ENCODE results near the gene GTPBP4. TPM values are rescaled to one million over a fixed set of nuclear protein-coding genes. Genes with fewer than 3 reads are reported as not detected.

GTPBP4 gene
- total and polyA plus RNA-seq, 2 of the 13 experiments (the other 11 are each of a cell fraction or from before 2014, with no cell fraction given), result 24.1 to 85.5 TPM

DNA sequence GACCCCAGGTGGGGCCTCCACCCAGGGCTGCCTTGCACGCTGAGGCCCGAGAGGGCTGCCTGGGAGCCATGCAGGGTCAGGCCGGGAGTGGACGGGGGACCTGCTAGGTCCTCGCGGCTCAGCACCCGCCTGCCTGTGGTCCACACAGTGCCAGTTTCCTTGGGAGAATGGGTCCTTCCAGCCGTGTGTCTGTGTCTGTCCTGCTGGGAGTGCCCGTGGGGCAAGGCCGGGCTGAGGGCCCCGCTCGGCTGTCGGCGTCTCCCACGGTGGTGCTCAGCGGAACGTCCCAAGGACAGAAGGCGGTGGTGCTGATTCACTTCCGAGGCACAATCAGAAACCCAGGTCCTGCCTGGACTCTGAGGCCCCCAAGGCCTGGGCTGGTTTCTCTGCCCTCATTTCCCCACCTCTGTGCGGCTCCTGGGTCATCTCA is 23.2 kb upstream of the GTPBP4 start (continued):
- TF ChIP-seq E2F5 (CRISPR knock-in tag; conservative IDR thresholded peaks at IDR 0.05), result no peak
- no peak for TF ChIP-seq TEF (CRISPR knock-in tag; IDR thresholded peaks at IDR 0.05)
- no peak for TF ChIP-seq SMAD3 (CRISPR knock-in tag; IDR thresholded peaks at IDR 0.05)
- TF ChIP-seq CEBPB (IDR thresholded peaks at IDR 0.05; ENCODE audit: borderline replicate concordance, low read depth, low read length), result no peak
- no peak for TF ChIP-seq TBX2 (CRISPR knock-in tag; IDR thresholded peaks at IDR 0.05; ENCODE audit: borderline replicate concordance)
- no peak for TF ChIP-seq ZFP41 (CRISPR knock-in tag; IDR thresholded peaks at IDR 0.05; ENCODE audit: borderline replicate concordance)
- TF ChIP-seq SRY (CRISPR knock-in tag; IDR thresholded peaks at IDR 0.05), result 0 out of 2 replicates have a peak, but pooled peaks have one; percentile 43
- no peak for TF ChIP-seq TRIM24 (CRISPR knock-in tag; IDR thresholded peaks at IDR 0.05)
- TF ChIP-seq, protein P1, sequence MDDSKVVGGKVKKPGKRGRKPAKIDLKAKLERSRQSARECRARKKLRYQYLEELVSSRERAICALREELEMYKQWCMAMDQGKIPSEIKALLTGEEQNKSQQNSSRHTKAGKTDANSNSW (CRISPR knock-in tag; IDR thresholded peaks at IDR 0.05; ENCODE audit: borderline replicate concordance), result no peak
- TF ChIP-seq HOXA9 (CRISPR knock-in tag; IDR thresholded peaks at IDR 0.05; ENCODE audit: borderline replicate concordance), result no peak
- TF ChIP-seq, protein P2, sequence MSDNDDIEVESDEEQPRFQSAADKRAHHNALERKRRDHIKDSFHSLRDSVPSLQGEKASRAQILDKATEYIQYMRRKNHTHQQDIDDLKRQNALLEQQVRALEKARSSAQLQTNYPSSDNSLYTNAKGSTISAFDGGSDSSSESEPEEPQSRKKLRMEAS (IDR thresholded peaks at IDR 0.05), result no peak
- TF ChIP-seq ZC3H4 (CRISPR knock-in tag; IDR thresholded peaks at IDR 0.05; ENCODE audit: borderline replicate concordance), result no peak
- no peak for TF ChIP-seq GLI4 (CRISPR knock-in tag; IDR thresholded peaks at IDR 0.05; ENCODE audit: borderline replicate concordance)
- TF ChIP-seq ZNF335 (CRISPR knock-in tag; IDR thresholded peaks at IDR 0.05), result no peak
- TF ChIP-seq SYNCRIP (IDR thresholded peaks at IDR 0.05; ENCODE audit: insufficient read depth, low read depth, low read length), result no peak
- TF ChIP-seq GMEB1 (CRISPR knock-in tag; IDR thresholded peaks at IDR 0.05; ENCODE audit: borderline replicate concordance), result no peak
- no peak for TF ChIP-seq AKAP8 (CRISPR knock-in tag; IDR thresholded peaks at IDR 0.05)
- peak; percentile 70; the same call in 1 of the 2 replicates for TF ChIP-seq ZNF687 (CRISPR knock-in tag; IDR thresholded peaks at IDR 0.05)
- TF ChIP-seq ATF5 (CRISPR knock-in tag; IDR thresholded peaks at IDR 0.05; ENCODE audit: low read depth), result no peak
- no peak for TF ChIP-seq SALL1 (CRISPR knock-in tag; IDR thresholded peaks at IDR 0.05)
- TF ChIP-seq, protein P3, sequence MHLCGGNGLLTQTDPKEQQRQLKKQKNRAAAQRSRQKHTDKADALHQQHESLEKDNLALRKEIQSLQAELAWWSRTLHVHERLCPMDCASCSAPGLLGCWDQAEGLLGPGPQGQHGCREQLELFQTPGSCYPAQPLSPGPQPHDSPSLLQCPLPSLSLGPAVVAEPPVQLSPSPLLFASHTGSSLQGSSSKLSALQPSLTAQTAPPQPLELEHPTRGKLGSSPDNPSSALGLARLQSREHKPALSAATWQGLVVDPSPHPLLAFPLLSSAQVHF (CRISPR knock-in tag; IDR thresholded peaks at IDR 0.05), result no peak

Data from HepG2 (cell line).